ENCODE results near the gene CWF19L2. TPM values are rescaled to one million over a fixed set of nuclear protein-coding genes. Genes with fewer than 3 reads are reported as not detected.

The CWF19L2 gene
- total and polyA plus RNA-seq, 2 of the 8 experiments (the other 6 are each of a cell fraction or from before 2014, with no cell fraction given), result 2.2 to 16.6 TPM

GRCh38 chr11:107293677-107294344 lies 163.8 kb downstream of the CWF19L2 start:
- Histone ChIP-seq H2BK12ac (ENCODE audit: low read depth, low read length) (no peak overlapping the region), H4K8ac (ENCODE audit: extremely low read depth, insufficient read depth, low read length) (peak overlapping the region; percentile 51; the same call in 1 of the 2 replicates), H2BK120ac (replicated peaks; ENCODE audit: low read depth, low read length) (no peak overlapping the region), H3K4me1 (replicated peaks in 1 of 4; ENCODE audit: control insufficient read depth in 3 of 4, insufficient read depth in 4 of 4, low read length in 3 of 4) (no peaks in the 10 kb centered on the region), H3K18ac (ENCODE audit: extremely low read depth, low read length) (no peak overlapping the region), H2BK20ac (ENCODE audit: low read length) (no peak overlapping the region), H3K23ac (ENCODE audit: insufficient read length) (no peak overlapping the region), H3K4me3 (ENCODE audit: extremely low read depth in 1 of 4, insufficient read depth in 2 of 4, low read depth in 3 of 4, low read length in 4 of 4) (no peak overlapping the region), H3K14ac (ENCODE audit: insufficient read length) (no peak overlapping the region), H3K56ac (replicated peaks; ENCODE audit: insufficient read length, low read depth, low read length) (no peak overlapping the region), H3K9me3 (ENCODE audit: insufficient read depth in 2 of 2, low read depth in 1 of 2, low read length in 1 of 2) (peaks cover 0 to 5% of the 10 kb centered on the region in 2 experiments; a peak in 2 of 4 replicates), H2BK15ac (ENCODE audit: low read length) (no peak overlapping the region), H2AK5ac (ENCODE audit: low read depth, low read length) (no peak overlapping the region), H3K27ac (ENCODE audit: low read depth, low read length) (no peak overlapping the region), H3K9ac (replicated peaks in 1 of 4; ENCODE audit: extremely low read depth in 1 of 4, low read depth in 3 of 4, low read length in 3 of 4) (no peak overlapping the region), H3K4me2 (ENCODE audit: insufficient read depth in 1 of 2, low read depth in 2 of 2, low read length in 2 of 2) (no peak overlapping the region), H4K5ac (ENCODE audit: insufficient read length, low read depth, low read length) (no peak overlapping the region), H3K79me1 (ENCODE audit: low read depth, low read length) (no peaks in the 10 kb centered on the region), H3K79me2 (ENCODE audit: control insufficient read depth in 1 of 2, insufficient read depth in 2 of 2, low read length in 2 of 2) (no peaks in the 10 kb centered on the region), H2BK5ac (ENCODE audit: low read depth, low read length) (no peak overlapping the region), H4K20me1 (replicated peaks in 1 of 2; ENCODE audit: control insufficient read depth in 1 of 2, insufficient read depth in 2 of 2, low read length in 2 of 2) (no peaks in the 10 kb centered on the region), H3K27me3 (replicated peaks in 1 of 4; ENCODE audit: control insufficient read depth in 3 of 4, extremely low read depth in 1 of 4, insufficient read depth in 3 of 4, low read length in 3 of 4) (no peaks in the 10 kb centered on the region), H4K91ac (replicated peaks; ENCODE audit: insufficient read length, low read length) (no peak overlapping the region), H2AFZ (ENCODE audit: low read length) (no peak overlapping the region; the same call in 1 of the 2 replicates), H3K23me2 (ENCODE audit: low read depth, low read length) (no peaks in the 10 kb centered on the region), H3K36me3 (ENCODE audit: control insufficient read depth in 2 of 4, insufficient read depth in 4 of 4, low read length in 3 of 4) (peaks cover 0 to 4% (median 0%) of the 10 kb centered on the region in 4 experiments; a peak in 1 of 8 replicates), H3K4ac (replicated peaks; ENCODE audit: insufficient read length, low read depth, low read length) (no peak overlapping the region)
- no peak for FAIRE-seq
- POLR2A ChIA-PET (ENCODE audit: partially characterized antibody), result no interaction called here
- WGBS, 2 experiments (ENCODE audit: extremely low coverage in 1 of 2, insufficient coverage in 1 of 2, insufficient read length in 1 of 2, insufficient replicate concordance in 2 of 2, low coverage in 1 of 2, low lambda C conversion rate in 2 of 2, missing lambda C conversion rate in 1 of 2), result 89% methylated on average over 12 of the region's 13 CpGs; no CpG with 5 or more reads in 1 of the 2 experiments
- DNase-seq (ENCODE audit: low read depth in 1 of 2, low spot score in 2 of 2), result peak in 1 of 2 experiments; percentile 3
- CTCF ChIA-PET (ENCODE audit: partially characterized antibody), result no interaction called here
- TF ChIP-seq RBBP5 (IDR thresholded peaks at IDR 0.05; ENCODE audit: borderline replicate concordance, low read depth, low read length) (peak; percentile 48; the same call in 1 of the 2 replicates), CTBP2 (IDR thresholded peaks at IDR 0.05; ENCODE audit: borderline replicate concordance, insufficient read depth, insufficient read length, low read length) (no peak), RAD21 (IDR thresholded peaks at IDR 0.05 in 1 of 2, conservative IDR thresholded peaks at IDR 0.05 in 1 of 2; ENCODE audit: low read depth in 2 of 2, low read length in 2 of 2) (no peak), EGR1 (IDR thresholded peaks at IDR 0.05; ENCODE audit: borderline replicate concordance, low read depth, low read length) (no peak), BCL11A (IDR thresholded peaks at IDR 0.05; ENCODE audit: low read depth in 2 of 2, low read length in 2 of 2) (no peak), POU5F1 (IDR thresholded peaks at IDR 0.05; ENCODE audit: low read depth, low read length) (no peak), ASH2L (IDR thresholded peaks at IDR 0.05; ENCODE audit: low read length) (peak; percentile 63), CBX8 (IDR thresholded peaks at IDR 0.05; ENCODE audit: borderline replicate concordance, low read depth, low read length) (no peak), TAF1 (IDR thresholded peaks at IDR 0.05; ENCODE audit: low read depth, low read length) (no peak), TBP (IDR thresholded peaks at IDR 0.05; ENCODE audit: low read depth, low read length) (no peak), NANOG (IDR thresholded peaks at IDR 0.05; ENCODE audit: insufficient read depth, low read depth, low read length, poor library complexity, severe bottlenecking) (no peak), SP1 (IDR thresholded peaks at IDR 0.05; ENCODE audit: low read depth, low read length) (no peak), SAP30 (IDR thresholded peaks at IDR 0.05; ENCODE audit: insufficient read depth, insufficient replicate concordance, low read length) (no peak)
